SW 1271 (cell line): ENCODE data around the gene E2F6.
A peak's percentile ranks its signal among the peaks of the same experiment; 100 is the strongest.

ENCODE experiments used
- DNase-seq, 2 experiments: peaks; one replicate each; lab custom pipeline; 2025; lab: John Stamatoyannopoulos, UW

Gene E2F6

DNA sequence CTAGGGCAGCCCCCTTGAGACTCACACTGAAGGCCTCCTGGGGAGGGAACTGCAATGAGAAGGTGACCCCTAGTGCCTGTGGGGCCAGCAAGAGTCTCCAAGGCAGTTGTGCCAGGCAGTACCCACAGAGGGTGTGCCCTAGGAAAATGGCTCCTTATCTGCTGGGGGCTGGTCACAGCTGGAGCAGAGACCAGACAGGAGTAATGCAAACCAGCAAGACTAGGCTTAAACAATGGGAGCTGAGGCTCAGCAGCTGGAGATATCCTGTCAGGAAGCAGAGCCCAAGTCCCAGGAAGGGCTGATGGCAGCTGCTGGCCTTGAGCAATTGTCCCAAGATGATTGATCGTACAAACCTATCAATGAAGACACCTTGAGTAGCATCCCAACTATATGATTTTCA lies 26.8 kb upstream of the E2F6 start:
- no peak for DNase-seq

GRCh38 chr2:11492244-11492643 lies 26.3 kb upstream of the E2F6 start:
- DNase-seq: no peak

DNA sequence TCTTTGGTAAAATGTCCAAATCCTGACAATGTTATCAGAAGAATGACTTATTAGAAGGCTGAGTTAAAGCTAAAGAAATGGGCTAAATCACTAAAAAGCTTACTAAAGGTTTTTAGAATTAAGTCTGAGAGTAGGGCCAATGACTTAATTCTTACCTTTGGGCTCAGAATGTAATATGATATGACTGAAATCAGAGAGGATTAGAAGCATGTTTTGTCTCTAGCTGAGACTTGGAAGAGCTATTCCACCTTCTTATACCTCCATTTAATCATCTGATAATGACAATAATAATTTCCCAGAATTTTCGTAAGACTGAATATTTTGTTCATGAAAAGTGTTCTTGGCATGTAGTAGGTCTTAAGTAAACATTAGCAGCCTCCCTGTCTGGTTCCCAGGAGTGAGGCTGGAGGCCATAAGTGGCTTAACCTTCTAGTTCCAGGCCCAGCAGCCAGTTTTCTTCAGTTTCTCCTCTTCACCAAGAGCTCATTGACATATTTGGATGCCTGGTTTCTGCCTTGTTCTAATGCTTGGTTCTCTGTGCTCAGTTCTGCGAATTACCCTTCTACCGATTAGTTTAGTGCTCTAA lies 25.5 kb upstream of the E2F6 start:
- no peak for DNase-seq

- DNase-seq: no peak
Measured at GRCh38 chr2:11490194-11490593, 24.2 kb upstream of the E2F6 start.

- no peak for DNase-seq
Measured at GRCh38 chr2:11488809-11489208, 22.8 kb upstream of the E2F6 start.

GRCh38 chr2:11483806-11484617 lies 18.1 kb upstream of the E2F6 start:
- no peak for DNase-seq

GRCh38 chr2:11482473-11483035 lies 16.6 kb upstream of the E2F6 start:
- DNase-seq: no peak

DNA sequence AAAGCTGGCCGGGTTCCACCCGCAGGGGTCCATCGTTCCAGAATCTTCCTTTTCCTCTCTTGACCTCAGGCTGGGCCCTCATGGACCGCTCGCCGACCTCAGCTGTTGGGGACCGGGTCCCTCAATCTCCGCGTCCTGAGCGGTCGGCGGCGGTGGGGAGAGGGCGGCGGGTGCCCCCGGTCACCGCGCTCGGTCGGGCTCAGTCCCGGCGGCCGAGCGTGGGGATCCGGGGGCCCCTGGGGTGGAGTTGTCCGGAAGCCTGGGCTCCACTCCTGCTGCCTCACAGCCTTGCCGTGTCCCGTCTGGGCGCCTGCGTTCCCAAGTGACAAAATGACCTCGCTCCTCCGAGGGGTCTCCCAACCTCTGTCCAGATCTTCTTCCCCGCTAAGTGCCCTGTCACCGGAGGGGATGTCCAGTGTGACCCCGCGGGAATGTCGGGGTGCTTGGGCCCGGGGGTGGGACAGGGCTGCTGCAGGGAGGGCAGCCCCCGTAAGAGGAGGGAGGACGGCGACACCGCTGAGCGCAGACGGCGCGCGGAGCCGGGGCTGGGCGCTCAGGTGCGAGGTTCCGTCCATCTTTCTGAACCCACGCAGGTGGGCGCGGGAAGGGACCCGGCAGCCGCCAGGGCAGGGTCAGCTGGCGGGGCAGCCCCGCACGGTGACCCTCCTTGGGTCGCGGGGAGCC lies 16.0 kb upstream of the E2F6 start:
- DNase-seq: no peak

DNA sequence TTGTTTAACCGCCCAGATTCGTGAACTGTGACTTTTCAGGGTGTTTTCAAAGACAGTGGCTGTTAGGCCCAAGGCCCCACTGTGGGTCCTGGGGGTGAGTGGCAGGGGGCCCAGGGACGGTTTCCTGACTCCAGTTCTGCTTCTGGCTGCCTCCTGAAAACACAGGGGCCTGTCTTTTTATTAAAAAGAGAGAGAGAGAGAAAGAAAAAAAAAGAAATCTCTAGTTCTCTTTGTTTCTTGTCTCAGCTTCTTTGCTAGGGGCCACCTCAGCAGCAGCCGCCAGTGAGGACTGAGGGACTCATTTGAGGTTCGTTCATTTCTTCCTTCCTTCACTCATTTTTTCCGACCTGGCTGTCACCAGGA lies 15.4 kb upstream of the E2F6 start:
- DNase-seq: no peak

DNA sequence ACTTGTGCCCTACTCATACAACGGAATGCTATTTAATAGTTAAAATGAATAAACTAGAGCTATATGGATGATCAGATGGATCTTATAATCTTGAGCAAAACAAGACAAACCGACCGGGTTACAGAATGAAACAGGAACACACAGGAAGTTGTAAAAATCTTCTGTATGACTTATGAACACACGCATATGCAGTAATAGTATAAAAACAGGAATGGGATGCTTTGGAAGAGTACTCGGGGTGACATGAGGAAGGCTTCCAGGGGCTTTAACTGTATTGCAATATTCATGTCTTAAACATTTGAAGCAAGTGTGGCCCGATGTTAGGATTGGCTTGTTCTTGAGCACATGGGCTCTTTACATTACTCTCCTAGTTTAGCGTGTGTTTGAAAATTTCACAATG lies 14.9 kb upstream of the E2F6 start:
- DNase-seq: no peak

- DNase-seq: no peak
Measured at GRCh38 chr2:11480406-11480805, 14.4 kb upstream of the E2F6 start.

DNA sequence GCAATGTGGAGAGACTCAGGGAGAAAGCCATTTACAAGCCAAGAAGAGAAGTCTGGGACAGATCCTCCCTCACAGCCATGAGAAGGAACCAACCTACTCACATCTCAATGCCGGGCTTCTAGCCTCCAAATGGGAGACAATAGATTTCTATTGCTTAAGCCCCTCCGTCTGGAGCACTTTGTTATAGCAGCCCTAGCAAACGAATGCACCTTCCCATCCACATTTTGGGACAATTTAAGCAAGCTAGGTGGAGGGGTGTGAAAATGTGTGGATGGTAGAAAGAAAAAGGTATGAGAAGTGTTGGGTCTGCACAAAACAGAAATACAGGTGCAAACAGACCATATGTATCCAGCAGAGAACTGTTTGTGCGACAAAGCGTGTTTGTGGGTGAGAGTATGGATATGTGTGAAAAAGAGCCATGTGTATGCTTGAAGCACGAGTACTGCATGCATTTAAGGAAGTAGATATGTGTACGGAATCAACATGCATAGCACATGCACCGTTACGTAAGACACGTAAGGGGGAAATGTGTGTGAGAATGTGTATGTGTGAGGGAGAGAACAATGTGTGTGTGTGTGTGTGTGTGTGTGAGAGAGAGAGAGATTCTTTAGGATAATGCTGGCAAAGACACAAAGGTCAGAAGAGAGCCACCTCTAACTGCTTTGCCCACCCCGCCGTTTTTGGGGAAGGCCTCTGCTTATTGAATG lies 13.1 kb upstream of the E2F6 start:
- DNase-seq: no peak

DNA sequence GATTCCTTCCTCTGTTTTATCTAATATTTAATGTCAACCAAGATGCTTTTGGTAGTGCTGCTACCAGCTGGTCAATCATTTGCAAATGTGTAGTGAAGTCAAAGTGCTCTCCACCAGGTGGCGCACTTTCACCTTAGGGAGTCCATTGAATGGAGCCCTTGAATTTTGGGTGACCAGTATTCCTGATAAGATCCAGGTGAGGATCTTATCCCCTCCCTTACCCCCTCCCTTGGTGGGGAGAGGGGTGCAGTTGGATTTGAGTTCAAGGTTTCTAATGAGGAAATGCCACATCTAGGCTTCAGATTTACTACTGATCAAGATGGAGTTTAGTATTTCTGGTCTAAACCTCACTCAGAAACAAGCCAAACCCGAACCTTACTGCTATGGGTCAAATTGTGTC lies 12.0 kb upstream of the E2F6 start:
- DNase-seq: peak; percentile 16 to 21

DNA sequence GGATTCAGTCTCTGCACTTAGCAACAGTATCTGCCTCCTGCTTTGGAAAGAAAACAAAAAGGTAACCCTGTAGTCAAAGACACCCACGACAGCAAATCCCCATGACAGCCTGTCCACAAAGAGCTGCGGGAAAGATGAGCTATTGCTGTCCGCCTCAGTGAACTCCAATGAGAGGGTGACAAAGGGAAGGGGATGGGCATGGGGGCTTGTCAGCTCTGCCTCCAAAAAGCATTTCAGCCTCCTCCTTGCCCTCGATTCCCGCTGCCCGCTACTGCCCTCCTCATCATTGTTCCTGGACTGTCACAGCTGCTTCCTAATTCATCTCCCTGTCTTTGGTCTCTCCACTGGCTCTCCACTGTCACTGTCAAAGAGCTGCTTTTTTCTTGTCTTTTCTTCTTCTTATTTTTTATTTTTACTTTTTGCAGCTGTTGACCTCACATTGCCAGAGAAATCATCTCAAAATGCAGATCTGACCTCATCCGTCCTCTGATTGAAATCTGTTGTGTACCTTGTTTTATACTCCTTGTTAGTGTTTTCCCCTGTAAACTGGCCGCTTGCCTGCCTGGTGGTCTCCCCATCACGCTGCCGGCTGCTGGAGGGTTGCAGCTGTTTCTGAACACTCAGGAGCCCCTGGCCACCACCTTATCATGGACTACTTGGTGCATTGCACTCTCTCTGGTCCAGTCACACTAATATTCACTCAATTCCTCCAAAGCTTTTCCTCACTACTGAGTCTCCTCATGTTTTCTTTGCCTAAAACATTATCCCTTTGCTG lies 7.9 kb upstream of the E2F6 start:
- no peak for DNase-seq

- DNase-seq: no peak
Measured at GRCh38 chr2:11467749-11468148, 1.8 kb upstream of the E2F6 start.

DNA sequence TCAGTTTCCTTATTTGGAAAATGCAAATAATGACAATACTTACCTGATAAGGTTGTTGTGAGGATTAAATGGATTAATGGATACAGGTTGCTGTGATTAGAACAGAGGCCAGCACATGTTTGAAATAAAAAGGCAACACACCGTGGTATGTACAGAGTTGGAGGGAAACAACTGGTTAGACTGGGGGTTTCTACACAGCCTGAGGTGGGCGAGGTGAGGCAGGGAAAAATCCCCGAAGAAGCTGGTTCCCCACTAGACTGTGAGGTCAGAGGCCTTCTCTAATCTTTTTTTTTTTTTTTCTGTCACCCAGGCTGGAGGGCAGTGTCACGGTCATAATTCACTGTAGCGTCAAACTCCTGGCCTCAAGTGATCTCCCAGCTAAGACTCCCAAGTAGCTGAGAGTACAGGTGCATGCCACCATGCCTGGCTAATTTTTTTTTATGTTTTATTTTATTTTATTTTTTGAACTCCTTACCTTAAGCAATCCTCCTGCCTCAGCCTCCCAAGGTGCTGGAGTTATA lies 1.2 kb upstream of the E2F6 start:
- DNase-seq: no peak

GRCh38 chr2:11466307-11467128 lies 557 bp upstream of the E2F6 start:
- no peak for DNase-seq

DNA sequence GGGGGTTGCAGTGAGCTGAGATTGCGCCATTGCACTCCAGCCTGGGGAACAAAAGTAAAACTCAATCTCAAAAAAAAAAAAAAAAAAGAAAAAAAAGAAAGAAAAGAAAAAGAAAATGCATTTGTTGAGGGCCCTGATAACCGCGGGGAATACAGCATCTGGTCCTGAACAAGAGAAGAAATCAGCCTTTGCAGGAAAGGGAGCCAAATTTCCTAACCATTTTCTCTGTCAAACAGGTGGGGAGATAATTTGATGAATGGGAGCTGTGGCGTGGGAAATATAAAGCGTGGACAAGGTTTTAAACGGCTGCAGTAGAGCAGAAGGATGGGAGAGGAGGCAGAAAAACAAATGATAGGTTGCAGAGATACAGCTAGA lies 864 bp downstream of the E2F6 start:
- DNase-seq: no peak

GRCh38 chr2:11459816-11460215 lies 6.1 kb downstream of the E2F6 start:
- DNase-seq: no peak

DNA sequence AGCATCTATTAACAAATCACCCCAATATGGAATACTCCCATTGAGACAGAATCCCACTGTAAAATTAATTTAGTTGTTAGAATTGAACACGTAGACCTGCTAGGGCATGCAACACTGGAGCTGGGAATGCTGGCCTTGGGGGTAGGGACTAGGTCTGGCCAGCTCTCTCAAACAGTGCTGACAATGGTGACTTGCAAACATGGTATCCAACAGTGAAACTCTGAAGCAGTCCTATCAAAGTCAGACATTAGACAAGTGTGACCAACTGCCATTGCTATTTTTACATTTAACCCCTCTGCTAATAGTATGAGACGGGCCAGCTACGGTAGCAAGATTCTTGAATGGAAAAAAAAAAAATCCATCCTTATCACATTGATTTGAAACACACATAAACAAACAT lies 7.2 kb downstream of the E2F6 start:
- no peak for DNase-seq

GRCh38 chr2:11457935-11458334 lies 8.0 kb downstream of the E2F6 start:
- no peak for DNase-seq
